Vagina (tissue), 2 donors: Measurements from ENCODE around the gene SMARCC2.

Experiments used
- POLR2AphosphoS5 ChIP-seq, 2 donors: sonication (generic); formaldehyde crosslinking; IDR thresholded peaks; one replicate each; pipeline ENCODE4 v1.9.0; 2017; ENCODE audit warnings: antibody characterized with exemption in 2 of 2, mild to moderate bottlenecking in 2 of 2, low read depth in 1 of 2; ENCODE audit not compliant: insufficient read depth in 1 of 2
- TF ChIP-seq, protein P1 (sequence below), 3 experiments: fragments of 450-650 bp in 2 of 3; fragments of 200-600 bp in 1 of 3; sonication (generic) in 1 of 3; IDR thresholded peaks; one replicate each; pipeline ENCODE4 v1.5.1; 2017 to 2019; ENCODE audit warnings: antibody characterized with exemption in 3 of 3, mild to moderate bottlenecking in 2 of 3, moderate library complexity in 2 of 3

- TF ChIP-seq, protein P1, sequence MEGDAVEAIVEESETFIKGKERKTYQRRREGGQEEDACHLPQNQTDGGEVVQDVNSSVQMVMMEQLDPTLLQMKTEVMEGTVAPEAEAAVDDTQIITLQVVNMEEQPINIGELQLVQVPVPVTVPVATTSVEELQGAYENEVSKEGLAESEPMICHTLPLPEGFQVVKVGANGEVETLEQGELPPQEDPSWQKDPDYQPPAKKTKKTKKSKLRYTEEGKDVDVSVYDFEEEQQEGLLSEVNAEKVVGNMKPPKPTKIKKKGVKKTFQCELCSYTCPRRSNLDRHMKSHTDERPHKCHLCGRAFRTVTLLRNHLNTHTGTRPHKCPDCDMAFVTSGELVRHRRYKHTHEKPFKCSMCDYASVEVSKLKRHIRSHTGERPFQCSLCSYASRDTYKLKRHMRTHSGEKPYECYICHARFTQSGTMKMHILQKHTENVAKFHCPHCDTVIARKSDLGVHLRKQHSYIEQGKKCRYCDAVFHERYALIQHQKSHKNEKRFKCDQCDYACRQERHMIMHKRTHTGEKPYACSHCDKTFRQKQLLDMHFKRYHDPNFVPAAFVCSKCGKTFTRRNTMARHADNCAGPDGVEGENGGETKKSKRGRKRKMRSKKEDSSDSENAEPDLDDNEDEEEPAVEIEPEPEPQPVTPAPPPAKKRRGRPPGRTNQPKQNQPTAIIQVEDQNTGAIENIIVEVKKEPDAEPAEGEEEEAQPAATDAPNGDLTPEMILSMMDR (IDR thresholded peaks at IDR 0.05): no peak
- peak in 1 of 2 donors; percentile 70 for TF ChIP-seq POLR2AphosphoS5 (IDR thresholded peaks at IDR 0.05; ENCODE audit: insufficient read depth in 1 of 2, low read depth in 1 of 2)
These were observed 42.5 kb downstream of the SMARCC2 start for GRCh38 chr12:56146492-56147460.
